ENCODE measurements around the gene LRRC70. TPM values are rescaled to one million over a fixed set of nuclear protein-coding genes. Genes with fewer than 3 reads are reported as not detected.

LRRC70 gene
- total and polyA plus RNA-seq, 7 experiments from 2014 or later: 0.89 to 13.0 (median 2.0) TPM

GRCh38 chr5:62605638-62606037 is 27.0 kb downstream of the LRRC70 start:
- ATAC-seq: no peak
- CTCF ChIA-PET: no interaction called here
- Mint-ChIP-seq H3K27me3 (no peaks in the 10 kb centered on the region), H3K4me3 (peak overlapping the region in 1 of 10 donors; percentile 10), H3K4me1 (peaks cover 4 to 36% (median 12%) of the 10 kb centered on the region in 7 donors), H3K27ac (no peak overlapping the region), H3K9me3 (peaks cover 0 to 8% (median 0%) of the 10 kb centered on the region in 11 donors), H3K36me3 (peaks cover 18 to 55% (median 45%) of the 10 kb centered on the region in 5 donors)
- no peak for DNase-seq
- Histone ChIP-seq H3K4me1 (ENCODE audit: control insufficient read depth in 2 of 2, insufficient read depth in 2 of 2, low read length in 2 of 2) (no peaks in the 10 kb centered on the region), H3K4me3 (ENCODE audit: low read length) (no peak overlapping the region), H3K36me3 (ENCODE audit: control insufficient read depth in 2 of 3, insufficient read depth in 3 of 3, low read length in 3 of 3) (peaks cover 0 to 11% (median 0%) of the 10 kb centered on the region in 3 experiments), H3K27me3 (ENCODE audit: control insufficient read depth in 2 of 2, insufficient read depth in 2 of 2, low read length in 2 of 2) (no peaks in the 10 kb centered on the region), H3K27ac (ENCODE audit: low read depth, low read length) (no peak overlapping the region), H3K9me3 (ENCODE audit: control insufficient read depth in 2 of 3, low read length in 3 of 3) (no peaks in the 10 kb centered on the region)
- POLR2A ChIA-PET: no interaction called here
- intact Hi-C loops (cut with micrococcal nuclease): no loop called here

DNA sequence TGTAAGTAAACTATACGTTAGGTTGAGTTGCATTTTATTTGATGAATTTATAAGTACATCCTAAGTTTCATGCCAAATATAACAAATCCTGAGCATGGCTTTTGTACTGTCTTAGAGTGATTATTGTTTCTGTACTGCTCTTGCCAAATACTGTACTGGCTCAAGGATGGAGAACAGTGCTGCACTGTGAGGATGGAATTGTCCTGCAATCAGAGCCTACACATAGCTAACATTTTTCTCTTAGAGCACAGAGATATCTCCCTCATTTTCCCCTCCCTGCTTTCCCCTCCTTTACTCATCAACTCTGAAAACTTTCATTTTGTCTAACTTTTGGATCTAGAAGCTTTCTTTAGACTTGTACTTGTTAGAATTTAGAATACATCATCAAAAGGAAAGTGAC is 28.3 kb downstream of the LRRC70 start:
- H3K27me3 ChIP-seq (ENCODE audit: control insufficient read depth in 2 of 2, insufficient read depth in 2 of 2, low read length in 2 of 2): no peaks in the 10 kb centered on the region
- no peak for ATAC-seq

DNA sequence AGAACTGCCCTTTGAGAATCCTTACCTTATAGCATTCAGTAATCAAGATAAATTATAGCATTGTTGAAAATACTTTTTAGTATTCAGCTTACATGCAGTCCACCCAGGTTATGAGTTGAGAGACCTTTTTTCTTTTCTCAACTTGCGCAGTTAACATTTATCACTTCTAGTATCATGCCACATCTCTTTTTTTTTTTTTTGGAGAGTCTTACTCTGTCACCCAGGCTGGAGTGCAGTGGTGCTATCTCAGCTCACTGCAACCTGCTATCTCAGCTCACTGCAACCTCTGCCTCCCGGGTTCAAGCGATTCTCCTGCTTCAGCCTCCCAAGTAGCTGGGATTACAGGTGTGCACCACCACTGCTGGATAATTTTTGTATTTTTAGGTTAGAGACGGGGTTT is 29.0 kb downstream of the LRRC70 start:
- Mint-ChIP-seq H3K36me3 (peaks cover 18 to 55% (median 43%) of the 10 kb centered on the region in 5 donors), H3K4me3 (no peak overlapping the region), H3K4me1 (peaks cover 4 to 27% (median 12%) of the 10 kb centered on the region in 7 donors), H3K9me3 (peaks cover 0 to 8% (median 0%) of the 10 kb centered on the region in 11 donors), H3K27me3 (no peaks in the 10 kb centered on the region), H3K27ac (no peak overlapping the region)
- CTCF ChIA-PET: no interaction called here
- intact Hi-C loops (cut with micrococcal nuclease): no loop called here
- DNase-seq: no peak
- Histone ChIP-seq H3K4me1 (ENCODE audit: control insufficient read depth in 2 of 2, insufficient read depth in 2 of 2, low read length in 2 of 2) (no peaks in the 10 kb centered on the region), H3K27ac (ENCODE audit: low read depth, low read length) (no peak overlapping the region), H3K4me3 (ENCODE audit: low read length) (no peak overlapping the region), H3K27me3 (ENCODE audit: control insufficient read depth in 2 of 2, insufficient read depth in 2 of 2, low read length in 2 of 2) (no peaks in the 10 kb centered on the region), H3K9me3 (ENCODE audit: control insufficient read depth in 2 of 3, low read length in 3 of 3) (no peaks in the 10 kb centered on the region), H3K36me3 (ENCODE audit: control insufficient read depth in 2 of 3, insufficient read depth in 3 of 3, low read length in 3 of 3) (peaks cover 0 to 8% (median 0%) of the 10 kb centered on the region in 3 experiments)
- ATAC-seq: no peak
- POLR2A ChIA-PET: no interaction called here

More for the DNA sequence above, 28.3 kb downstream of the LRRC70 start:
- no peak for DNase-seq
- H3K36me3 ChIP-seq (ENCODE audit: control insufficient read depth in 2 of 3, insufficient read depth in 3 of 3, low read length in 3 of 3): peaks cover 0 to 11% (median 0%) of the 10 kb centered on the region in 3 experiments
- peaks cover 18 to 59% (median 49%) of the 10 kb centered on the region in 5 donors for H3K36me3 Mint-ChIP-seq
- peak overlapping the region in 3 of 9 donors; percentile 5 to 41 (median 20) for H3K27ac Mint-ChIP-seq
- no peaks in the 10 kb centered on the region for H3K4me1 ChIP-seq (ENCODE audit: control insufficient read depth in 2 of 2, insufficient read depth in 2 of 2, low read length in 2 of 2)
- POLR2A ChIA-PET: no interaction called here
- H3K27ac ChIP-seq (ENCODE audit: low read depth, low read length): no peak overlapping the region
- H3K27me3 Mint-ChIP-seq: no peaks in the 10 kb centered on the region
- peaks cover 4 to 29% (median 12%) of the 10 kb centered on the region in 7 donors for H3K4me1 Mint-ChIP-seq
- no peak overlapping the region for H3K4me3 Mint-ChIP-seq
- H3K9me3 Mint-ChIP-seq: peaks cover 0 to 8% (median 0%) of the 10 kb centered on the region in 11 donors
- H3K9me3 ChIP-seq (ENCODE audit: control insufficient read depth in 2 of 3, low read length in 3 of 3): no peaks in the 10 kb centered on the region
- CTCF ChIA-PET: no interaction called here
- no peak overlapping the region for H3K4me3 ChIP-seq (ENCODE audit: low read length)
- intact Hi-C loops (cut with micrococcal nuclease): no loop called here

GRCh38 chr5:62608529-62609511 is 30.2 kb downstream of the LRRC70 start:
- H3K27me3 ChIP-seq (ENCODE audit: control insufficient read depth in 2 of 2, insufficient read depth in 2 of 2, low read length in 2 of 2): no peaks in the 10 kb centered on the region
- no peaks in the 10 kb centered on the region for H3K9me3 ChIP-seq (ENCODE audit: control insufficient read depth in 2 of 3, low read length in 3 of 3)
- DNase-seq (no peak), ATAC-seq (no peak)
- H3K36me3 Mint-ChIP-seq: peaks cover 18 to 54% (median 38%) of the 10 kb centered on the region in 5 donors
- peaks cover 0 to 8% (median 0%) of the 10 kb centered on the region in 11 donors for H3K9me3 Mint-ChIP-seq
- H3K4me1 ChIP-seq (ENCODE audit: control insufficient read depth in 2 of 2, insufficient read depth in 2 of 2, low read length in 2 of 2): no peaks in the 10 kb centered on the region
- ChIA-PET POLR2A (no interaction called here), CTCF (no interaction called here)
- no peak overlapping the region for H3K27ac Mint-ChIP-seq
- peaks cover 4 to 27% (median 12%) of the 10 kb centered on the region in 7 donors for H3K4me1 Mint-ChIP-seq
- H3K4me3 Mint-ChIP-seq: no peak overlapping the region
- intact Hi-C loops (cut with micrococcal nuclease): no loop called here
- no peak overlapping the region for H3K4me3 ChIP-seq (ENCODE audit: low read length)
- peaks cover 0 to 6% (median 0%) of the 10 kb centered on the region in 3 experiments for H3K36me3 ChIP-seq (ENCODE audit: control insufficient read depth in 2 of 3, insufficient read depth in 3 of 3, low read length in 3 of 3)
- H3K27ac ChIP-seq (ENCODE audit: low read depth, low read length): no peak overlapping the region
- no peaks in the 10 kb centered on the region for H3K27me3 Mint-ChIP-seq

DNA sequence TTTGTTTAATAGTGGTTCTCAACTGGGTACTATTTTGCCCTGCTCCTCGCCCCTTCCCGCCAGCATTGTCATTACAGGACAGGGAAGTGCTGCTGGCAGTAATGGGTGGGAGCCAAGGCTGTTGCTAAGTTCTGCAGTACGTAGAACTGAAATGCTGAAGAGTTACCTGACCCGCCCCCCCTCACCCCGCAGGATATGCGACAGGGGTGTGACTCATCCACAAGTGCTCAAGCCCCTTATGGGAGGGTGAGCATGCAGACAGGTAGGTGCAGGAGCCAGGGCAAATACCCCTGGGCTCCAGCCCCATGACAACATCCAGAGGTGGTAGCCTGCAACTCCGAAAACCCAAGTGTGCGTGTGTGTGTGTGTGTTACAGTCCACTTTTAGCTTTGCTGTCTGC is 35.7 kb downstream of the LRRC70 start:
- no peaks in the 10 kb centered on the region for H3K27me3 Mint-ChIP-seq
- no peak overlapping the region for H3K4me3 Mint-ChIP-seq
- POLR2A ChIA-PET: no interaction called here
- no peak for DNase-seq
- H3K36me3 Mint-ChIP-seq: peaks cover 5 to 38% (median 25%) of the 10 kb centered on the region in 5 donors
- peaks cover 0 to 5% (median 0%) of the 10 kb centered on the region in 7 donors for H3K4me1 Mint-ChIP-seq
- peaks cover 0 to 4% (median 0%) of the 10 kb centered on the region in 11 donors for H3K9me3 Mint-ChIP-seq
- no peaks in the 10 kb centered on the region for H3K4me1 ChIP-seq (ENCODE audit: control insufficient read depth in 2 of 2, insufficient read depth in 2 of 2, low read length in 2 of 2)
- intact Hi-C loops (cut with micrococcal nuclease): no loop called here
- H3K27ac ChIP-seq (ENCODE audit: low read depth, low read length): no peak overlapping the region
- ATAC-seq: no peak
- H3K36me3 ChIP-seq (ENCODE audit: control insufficient read depth in 2 of 3, insufficient read depth in 3 of 3, low read length in 3 of 3): no peaks in the 10 kb centered on the region
- H3K9me3 ChIP-seq (ENCODE audit: control insufficient read depth in 2 of 3, low read length in 3 of 3): no peaks in the 10 kb centered on the region
- H3K27me3 ChIP-seq (ENCODE audit: control insufficient read depth in 2 of 2, insufficient read depth in 2 of 2, low read length in 2 of 2): no peaks in the 10 kb centered on the region
- no peak overlapping the region for H3K4me3 ChIP-seq (ENCODE audit: low read length)
- CTCF ChIA-PET: no interaction called here
- no peak overlapping the region for H3K27ac Mint-ChIP-seq

- intact Hi-C loops (cut with micrococcal nuclease): no loop called here
- CTCF ChIA-PET: no interaction called here
Measured at GRCh38 chr5:62616615-62617277, 38.1 kb downstream of the LRRC70 start.

More at GRCh38 chr5:62616615-62617277, 38.1 kb downstream of the LRRC70 start:
- POLR2A ChIA-PET: no interaction called here
- Mint-ChIP-seq H3K9me3 (peaks cover 0 to 2% (median 0%) of the 10 kb centered on the region in 11 donors), H3K27ac (no peak overlapping the region), H3K36me3 (peaks cover 0 to 29% (median 15%) of the 10 kb centered on the region in 5 donors), H3K4me3 (no peak overlapping the region), H3K27me3 (no peaks in the 10 kb centered on the region), H3K4me1 (peaks cover 0 to 11% (median 0%) of the 10 kb centered on the region in 7 donors)
- H3K27ac ChIP-seq (ENCODE audit: low read depth, low read length): no peak overlapping the region
- DNase-seq: no peak
- no peaks in the 10 kb centered on the region for H3K27me3 ChIP-seq (ENCODE audit: control insufficient read depth in 2 of 2, insufficient read depth in 2 of 2, low read length in 2 of 2)
- H3K36me3 ChIP-seq (ENCODE audit: control insufficient read depth in 2 of 3, insufficient read depth in 3 of 3, low read length in 3 of 3): no peaks in the 10 kb centered on the region
- no peaks in the 10 kb centered on the region for H3K9me3 ChIP-seq (ENCODE audit: control insufficient read depth in 2 of 3, low read length in 3 of 3)
- ATAC-seq: no peak
- H3K4me3 ChIP-seq (ENCODE audit: low read length): no peak overlapping the region
- H3K4me1 ChIP-seq (ENCODE audit: control insufficient read depth in 2 of 2, insufficient read depth in 2 of 2, low read length in 2 of 2): no peaks in the 10 kb centered on the region
